HG03280 (cell line): ENCODE data around the gene NINJ1.
"Not testable (repeated sequence)": the region's sequence is repeated elsewhere in the genome, so short reads cannot be mapped to it uniquely, and the experiment has no call there.

Source experiments
- ATAC-seq: cut with Tn5 transposase; IDR thresholded peaks from one replicate; pipeline ENCODE4 v1.9.1; 2021; ENCODE audit warnings: mild to moderate bottlenecking, moderate library complexity; ENCODE audit not compliant: unreplicated experiment

Gene NINJ1

DNA sequence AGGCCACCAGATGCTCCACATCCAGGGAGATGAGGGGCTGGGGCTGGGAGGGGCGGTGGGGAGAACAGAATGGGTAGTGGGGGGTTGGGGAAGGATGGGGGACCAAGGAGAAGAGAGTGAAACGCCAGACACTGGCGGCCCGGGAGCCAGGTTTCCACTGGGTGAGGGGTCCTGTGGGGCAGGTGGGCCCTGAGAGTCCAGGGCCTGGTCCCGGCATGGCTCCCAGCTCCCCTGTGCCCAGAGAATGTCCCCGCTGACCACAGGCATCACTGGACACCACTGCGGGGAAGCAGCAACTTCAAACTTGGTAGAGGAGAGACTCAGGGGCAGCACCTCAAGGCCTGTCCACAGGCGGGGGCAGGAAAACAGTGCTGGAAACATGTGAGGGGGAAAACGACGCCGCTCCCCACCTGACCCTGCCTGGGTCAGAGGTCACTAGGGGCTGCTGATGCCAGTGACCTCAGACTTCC is 13.2 kb downstream of the NINJ1 start:
- ATAC-seq: no peak

DNA sequence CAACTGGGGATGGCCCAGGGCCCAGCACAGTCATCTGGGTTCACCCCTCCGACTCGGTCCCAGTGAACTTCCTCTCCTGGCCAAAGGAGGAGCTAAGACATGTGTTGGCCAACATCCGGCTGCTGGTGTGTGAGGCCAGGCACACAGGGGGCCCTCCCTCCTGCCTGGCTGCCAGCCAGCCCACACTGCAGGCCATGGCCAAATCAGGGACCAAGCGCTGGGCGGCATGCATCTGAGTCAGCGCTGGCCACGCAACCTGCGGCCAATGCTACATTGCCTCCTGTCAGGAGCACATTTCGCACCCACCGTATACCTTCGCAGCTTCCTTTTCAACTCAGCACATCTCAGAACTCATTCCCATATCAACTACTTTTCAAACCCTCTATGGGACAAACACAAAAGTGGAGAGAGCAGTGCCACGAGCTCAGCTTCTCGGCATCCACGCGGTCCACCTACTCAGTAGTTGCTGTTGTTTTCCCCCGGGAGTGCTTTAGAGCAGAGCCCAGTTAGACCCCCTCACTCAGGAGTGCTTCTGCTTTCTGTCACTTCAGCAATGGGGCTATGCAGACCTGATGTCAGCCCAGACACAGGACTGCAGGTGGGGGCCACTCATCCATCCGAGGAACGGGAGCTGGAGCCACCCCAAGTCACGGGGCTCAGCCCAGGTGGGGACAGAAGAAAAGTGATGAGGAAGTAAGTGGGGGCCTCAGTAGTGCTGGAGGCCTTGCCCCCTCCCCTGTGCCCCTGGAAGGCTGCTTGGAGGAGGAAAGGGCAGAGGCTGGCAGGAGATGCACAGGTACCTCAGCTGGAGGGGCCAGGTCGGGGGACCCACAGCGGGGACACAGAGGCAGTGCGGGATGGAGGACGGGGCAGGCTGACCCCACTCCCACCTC is 13.9 kb downstream of the NINJ1 start:
- ATAC-seq: peak; percentile 46

DNA sequence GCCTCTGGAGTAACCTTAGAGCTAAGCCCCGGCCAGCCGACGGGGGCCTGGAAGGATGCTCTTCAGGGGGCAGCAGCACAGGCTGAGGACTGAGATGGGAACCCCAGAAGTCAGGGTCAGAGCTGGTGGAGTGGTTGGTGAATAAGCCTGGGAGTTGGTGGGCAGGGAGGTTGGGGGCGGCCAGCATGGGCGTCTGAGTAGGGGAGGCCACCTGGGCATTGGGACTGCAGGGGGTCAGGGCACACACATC is 14.4 kb downstream of the NINJ1 start:
- ATAC-seq: no peak

DNA sequence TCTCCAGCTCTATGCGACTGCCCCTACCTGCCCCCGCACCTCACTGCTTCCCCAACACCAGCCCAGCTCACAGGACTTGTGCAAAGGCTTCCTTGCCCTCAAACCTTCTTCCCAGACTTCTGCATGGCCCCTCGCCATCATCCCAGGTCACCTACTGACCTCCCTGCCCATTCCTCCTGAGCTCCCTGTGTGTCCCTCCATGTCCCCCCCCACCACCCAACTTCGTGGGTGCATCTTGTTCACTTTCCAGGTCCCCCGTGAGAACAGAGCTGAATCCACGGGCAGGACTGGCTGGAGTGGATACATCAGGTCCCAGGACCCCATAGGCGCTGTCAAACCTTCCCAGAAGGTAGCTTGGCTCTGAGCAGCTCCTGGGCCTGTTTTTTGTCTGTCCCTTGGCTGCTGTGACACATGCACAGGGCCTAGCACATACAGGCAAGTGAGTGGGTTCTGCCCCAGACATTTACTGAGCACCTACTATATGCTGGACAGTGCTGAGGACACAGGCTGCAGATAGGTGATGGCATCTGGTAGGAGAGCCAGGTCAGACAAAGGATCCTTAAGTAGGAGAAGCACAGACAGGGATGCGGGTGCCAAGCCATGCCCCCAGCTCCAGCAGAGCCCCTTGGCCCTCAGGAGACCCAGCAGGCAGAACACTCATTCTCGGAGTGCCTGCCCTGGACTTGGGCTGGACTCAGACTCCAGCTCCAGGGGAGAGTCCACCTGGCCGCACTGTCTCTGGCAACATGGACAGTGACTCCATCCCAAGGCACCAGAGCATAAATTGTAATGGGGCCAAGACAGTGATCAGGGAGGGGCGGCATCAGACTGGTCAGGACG is 15.0 kb downstream of the NINJ1 start:
- no peak for ATAC-seq

DNA sequence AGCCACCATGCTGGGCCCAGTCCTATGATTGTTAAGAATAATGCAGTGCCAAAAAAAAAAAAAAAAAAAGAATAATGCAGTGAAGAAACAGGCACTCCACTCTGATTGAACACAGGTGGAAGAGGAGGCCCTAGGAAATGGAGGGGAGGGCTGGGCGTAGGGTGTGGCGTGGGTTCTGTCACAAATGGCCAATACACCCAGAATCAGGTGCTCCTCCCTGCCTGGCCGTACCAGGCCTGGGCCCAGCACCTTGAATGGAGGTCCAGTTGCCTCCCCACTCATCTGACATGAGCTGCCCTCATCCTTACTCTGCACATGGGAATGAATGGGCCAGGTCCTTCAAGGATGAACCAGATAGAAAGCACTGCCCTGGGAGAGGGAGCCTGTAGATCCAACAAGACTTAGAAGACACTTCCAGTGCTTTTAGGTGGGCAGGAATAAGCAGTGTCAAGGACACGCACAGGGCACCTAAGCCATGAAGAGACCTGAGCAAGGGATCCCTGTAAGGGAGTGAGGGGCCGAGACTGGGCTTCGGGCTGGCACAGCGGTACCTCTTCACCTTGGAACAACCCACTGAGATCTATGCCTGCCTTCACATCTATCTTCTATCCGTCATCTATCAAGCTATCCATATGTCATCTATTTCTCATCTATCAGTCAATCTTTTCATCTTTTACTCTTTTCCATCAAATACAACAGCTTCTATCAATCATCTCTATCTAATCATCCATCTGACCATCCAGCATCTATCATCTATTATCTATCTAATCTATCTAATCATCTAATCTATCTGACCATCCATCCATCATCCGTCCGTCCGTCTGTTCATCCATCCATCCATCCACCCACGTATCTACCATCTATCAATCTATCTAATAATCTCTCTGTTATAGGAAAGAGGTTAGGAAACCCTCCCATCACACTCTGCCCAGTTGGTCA is 15.9 kb downstream of the NINJ1 start:
- no peak for ATAC-seq

DNA sequence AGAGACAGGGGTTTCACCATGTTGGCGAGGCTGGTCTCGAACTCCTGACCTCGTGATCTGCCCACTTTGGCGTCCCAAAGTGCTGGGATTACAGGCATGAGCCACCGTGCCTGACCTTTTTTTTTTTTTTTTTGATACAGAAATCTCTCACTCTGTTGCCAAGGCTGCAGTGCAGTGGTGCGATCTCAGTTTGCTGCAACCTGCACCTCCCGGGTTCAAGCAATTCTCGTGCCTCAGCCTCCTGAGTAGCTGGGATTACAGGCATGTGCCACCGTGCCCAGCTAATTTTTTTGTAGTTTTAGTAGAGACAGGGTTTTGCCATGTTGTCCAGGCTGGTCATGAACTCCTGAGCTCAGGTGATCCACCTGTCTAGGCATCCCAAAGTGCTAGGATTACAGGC is 16.5 kb downstream of the NINJ1 start:
- not testable (repeated sequence) for ATAC-seq

DNA sequence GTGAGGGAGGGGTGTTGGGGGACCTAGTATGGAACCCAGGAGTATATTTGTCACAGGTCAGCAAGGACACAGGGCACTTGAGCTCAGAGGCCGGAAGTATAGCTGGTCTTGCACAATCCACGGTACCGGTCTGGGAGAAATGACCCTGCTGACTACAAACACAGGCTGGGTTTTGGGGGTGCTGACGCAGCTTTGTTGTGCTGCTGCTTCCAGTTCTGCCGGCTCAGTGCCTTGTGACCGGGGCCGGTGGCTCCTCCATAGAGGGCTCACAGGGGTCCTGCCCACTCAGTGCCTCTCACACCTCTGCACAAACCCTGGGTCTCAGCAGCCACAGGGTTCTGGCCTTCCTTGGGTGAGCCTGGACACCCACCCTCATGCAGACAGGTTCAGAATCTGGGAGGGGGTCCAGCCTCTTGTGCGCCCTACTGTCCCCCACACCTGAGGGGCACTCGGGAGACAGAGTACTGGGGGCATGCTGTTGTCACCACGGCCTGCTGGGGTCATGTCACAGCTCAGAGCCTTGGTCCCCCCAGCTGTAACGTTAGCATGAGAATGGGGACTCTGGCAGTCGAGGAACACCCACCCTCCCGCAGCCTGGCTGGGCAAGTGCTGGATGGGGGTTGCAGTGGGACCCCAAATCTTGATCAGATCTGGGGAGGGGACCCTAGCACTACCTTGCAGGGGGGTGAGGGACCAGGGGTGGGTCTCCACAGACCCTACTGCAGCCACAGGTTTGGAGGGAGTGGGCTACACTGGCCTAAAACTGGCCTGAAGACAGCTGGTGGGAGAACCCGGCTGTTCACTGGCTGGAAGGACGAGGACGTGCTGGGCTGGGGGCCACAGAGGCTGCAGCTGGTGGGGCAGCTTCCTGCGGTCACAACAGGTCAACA is 17.7 kb downstream of the NINJ1 start:
- no peak for ATAC-seq

DNA sequence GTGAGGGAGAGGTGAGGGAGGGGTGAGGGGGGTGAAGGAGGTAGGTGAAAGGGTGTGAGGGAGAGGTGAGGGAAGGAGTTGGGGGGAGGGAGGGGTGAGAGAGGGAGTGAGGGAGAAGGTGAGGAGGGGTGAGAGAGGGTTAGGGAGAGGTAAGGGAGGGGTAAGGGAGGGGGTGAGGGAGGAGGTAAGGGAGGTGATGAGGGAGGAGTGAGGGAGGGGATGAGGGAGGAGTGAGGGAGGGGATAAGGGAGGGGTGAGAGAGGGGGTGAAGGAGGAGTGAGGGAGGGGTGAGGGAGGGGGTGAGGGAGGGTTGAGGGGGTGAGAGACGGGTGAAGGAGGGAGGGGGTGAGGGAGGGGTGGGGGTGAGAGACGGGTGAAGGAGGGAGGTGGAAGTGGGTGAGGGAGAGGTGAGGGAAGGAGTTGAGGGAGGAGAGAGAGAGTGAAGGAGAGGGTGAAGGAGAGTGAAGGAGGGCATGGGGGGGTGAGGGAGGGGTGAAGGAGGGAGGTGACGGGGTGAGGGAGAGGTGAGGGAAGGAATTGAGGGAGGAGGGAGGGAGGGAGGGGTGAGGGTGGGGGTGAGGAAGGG is 18.5 kb downstream of the NINJ1 start:
- no peak for ATAC-seq

DNA sequence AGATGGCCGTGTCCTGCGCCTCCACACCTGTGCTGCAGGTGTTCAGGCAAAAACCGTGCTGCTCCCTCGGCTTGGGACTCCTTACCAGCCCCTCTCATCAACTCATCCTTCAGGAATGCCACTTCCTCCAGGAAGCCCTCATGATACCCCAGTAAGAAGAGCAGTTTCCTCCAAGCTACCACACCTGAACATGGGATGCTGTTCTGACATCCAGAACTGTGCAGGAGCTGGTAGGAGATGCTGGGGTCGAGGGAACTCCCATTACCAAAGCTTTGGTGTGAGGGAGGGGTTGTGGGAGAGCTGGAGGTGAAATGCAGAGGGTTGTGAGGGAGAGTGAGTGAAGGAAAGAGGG is 19.1 kb downstream of the NINJ1 start:
- ATAC-seq: no peak

DNA sequence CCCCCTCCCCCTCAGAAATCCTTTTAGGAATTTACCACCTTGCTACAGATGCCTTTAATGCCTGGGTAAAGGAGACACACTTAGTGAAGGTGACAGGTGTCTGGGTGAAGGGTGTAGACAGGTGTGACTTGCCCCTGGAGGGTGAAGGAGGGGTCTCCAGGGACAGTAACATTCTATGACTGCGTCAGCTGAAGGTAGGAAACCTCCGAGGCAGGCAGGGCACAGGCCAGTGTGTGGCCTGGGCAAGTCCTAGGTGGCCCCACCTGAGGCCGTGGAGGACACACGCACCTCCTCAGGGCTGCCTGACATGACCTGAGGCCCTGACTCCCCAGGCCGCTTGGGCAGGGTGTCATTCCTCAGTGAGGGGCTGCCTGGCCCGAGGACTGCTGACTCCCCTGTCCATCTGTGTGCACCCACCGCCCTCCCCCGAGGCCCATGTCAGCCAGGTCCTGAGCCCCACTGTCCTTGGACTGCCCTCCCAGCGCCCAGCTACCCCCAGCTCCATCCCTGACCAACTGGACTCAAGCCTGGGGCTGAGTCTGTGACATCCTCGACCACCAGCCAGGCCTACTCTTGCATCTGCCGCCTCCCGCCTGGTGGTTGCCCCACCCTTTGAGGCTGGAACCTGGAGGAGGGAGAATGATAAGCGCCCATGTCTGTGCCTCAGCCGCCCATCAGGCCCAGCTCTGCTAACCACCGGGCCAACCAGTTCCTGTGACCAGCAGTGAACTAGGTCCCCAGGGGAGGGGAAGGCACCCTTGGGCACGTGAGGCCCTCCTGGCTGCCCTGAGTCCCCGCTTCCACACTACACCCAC is 19.7 kb downstream of the NINJ1 start:
- no peak for ATAC-seq

DNA sequence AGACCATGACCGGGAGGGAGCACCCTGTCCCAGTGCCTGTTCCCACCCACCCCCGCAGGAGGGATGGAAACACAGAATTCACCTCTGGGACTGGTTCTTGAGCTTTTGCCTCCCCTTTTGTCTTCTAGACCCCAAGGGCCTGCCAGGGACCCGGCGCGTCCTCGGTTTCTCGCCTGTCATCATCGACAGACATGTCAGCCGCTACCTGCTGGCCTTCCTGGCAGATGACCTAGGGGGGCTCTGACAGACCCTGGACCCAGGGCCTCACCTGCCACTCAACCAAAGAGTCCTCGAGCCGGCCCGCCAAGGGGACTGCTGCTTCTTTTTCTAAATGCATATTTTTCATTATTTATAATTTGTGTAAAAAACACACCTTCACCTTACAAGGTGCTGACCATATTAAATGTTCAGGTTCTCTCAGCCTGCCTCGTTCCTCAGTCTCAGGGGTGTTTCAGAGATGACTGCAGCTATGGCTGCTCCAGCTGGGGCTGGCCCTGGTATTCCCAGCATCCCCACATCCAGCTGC is 21.1 kb downstream of the NINJ1 start:
- no peak for ATAC-seq

DNA sequence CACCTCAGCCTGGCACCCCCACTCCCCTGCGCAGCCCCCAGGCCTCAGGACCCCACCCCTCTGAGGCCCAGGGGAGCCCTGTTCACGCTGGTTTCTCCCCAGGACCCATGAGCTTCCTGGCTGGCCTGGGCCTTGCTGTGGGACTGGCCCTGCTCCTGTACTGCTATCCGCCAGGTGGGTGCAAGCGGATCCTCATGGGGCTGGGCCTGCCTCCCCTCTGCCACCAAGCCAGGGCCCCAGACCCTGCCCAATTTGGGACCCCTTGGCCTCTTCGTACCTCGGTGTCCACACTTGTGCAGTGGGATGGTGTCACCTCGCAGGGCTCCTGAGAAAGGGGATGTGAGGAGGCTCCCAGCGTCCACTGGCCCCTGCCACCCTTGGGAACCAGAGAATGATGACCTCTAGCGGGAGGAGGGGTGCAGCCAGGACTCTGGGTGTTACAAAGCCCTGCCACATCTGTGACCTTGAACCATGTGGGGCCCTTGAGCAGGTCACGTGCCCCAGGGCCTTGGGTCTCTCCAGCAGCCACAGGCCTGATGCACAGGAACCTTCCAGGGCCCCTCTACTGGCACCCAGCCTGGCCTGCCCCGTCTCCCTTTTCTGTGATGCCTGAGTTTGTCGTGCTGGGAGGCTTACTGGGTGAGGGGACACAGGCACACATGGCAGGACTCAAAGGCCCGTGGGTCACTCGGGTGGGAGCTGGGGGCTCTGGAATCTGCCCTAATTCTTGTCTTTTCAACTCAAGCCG is 21.8 kb downstream of the NINJ1 start:
- ATAC-seq: no peak

DNA sequence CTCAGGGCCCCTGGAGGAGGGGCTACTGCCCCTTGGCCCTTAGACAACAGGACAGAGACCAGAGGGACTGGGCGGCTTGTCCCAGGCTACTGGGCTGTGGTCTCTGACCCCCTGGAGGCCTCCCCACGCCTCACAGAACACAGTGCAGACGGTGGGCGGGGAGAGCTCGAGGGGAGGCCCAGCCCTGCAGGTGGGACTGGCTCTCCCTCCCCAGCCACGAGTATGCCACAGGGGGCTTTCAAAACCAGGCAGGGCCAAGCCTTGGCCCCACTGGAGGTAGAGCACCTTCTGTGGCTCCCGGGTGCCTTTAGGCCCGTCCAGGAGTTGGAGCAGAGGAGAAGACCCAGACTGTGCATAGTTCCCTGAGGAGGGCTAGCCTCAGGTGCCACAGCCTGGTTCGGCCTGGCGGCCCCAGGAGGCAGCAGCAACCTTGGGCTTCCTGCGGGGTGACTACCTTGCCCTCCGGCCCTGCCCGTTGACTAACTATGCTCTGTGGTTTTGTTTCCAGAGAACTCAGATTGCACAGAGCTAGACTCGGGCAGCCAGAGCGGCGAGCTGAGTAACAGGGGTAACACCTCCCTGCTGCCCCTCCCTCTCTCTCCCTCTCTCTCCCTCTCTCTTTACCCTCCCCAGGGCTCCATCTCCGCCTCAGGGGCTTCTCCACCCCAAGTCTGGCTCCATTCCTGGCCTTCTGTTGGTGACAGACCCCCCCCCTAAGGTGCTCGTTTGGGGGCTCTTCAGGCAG is 22.5 kb downstream of the NINJ1 start:
- no peak for ATAC-seq

DNA sequence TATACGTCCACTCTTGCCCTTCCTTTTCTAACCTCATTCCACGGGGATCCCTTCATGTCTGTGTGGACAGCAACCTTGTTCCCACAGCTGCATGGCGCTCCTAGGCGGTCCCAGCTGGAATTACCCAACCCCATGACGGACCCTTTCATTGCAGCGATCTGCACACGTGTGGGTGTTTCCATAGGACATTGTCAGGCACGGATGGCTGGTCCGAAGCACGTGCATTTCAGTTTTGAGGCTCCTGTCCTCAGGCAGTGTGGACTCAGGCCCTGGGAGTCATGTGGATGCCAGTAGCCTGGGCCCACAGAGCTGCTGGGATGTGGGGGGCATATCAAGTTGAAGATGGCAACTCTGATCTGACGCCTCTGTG is 23.1 kb downstream of the NINJ1 start:
- ATAC-seq: no peak

DNA sequence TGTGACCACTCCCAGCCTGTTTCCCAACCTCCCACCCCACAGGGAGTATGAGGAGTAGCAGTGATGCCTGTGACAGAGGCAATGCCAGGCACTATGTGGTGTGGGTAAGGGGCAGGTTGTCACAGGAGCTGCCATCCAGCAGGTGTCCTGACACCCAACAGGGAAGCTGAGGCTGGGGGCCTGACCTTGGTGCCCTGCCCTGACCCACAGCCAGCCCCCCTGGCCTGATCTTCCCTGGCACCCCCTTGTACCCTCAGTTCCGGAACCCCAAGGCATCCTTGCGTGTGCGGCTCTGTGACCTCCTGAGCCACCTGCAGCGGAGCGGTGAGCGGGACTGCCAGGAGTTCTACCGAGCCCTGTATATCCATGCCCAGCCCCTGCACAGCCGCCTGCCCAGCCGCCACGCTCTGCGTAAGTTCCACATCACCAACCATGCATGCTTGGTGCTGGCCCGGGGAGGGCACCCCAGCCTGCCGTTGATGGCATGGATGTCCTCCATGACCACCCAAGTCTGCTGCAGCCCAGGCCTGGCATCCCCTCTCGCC is 23.7 kb downstream of the NINJ1 start:
- no peak for ATAC-seq

DNA sequence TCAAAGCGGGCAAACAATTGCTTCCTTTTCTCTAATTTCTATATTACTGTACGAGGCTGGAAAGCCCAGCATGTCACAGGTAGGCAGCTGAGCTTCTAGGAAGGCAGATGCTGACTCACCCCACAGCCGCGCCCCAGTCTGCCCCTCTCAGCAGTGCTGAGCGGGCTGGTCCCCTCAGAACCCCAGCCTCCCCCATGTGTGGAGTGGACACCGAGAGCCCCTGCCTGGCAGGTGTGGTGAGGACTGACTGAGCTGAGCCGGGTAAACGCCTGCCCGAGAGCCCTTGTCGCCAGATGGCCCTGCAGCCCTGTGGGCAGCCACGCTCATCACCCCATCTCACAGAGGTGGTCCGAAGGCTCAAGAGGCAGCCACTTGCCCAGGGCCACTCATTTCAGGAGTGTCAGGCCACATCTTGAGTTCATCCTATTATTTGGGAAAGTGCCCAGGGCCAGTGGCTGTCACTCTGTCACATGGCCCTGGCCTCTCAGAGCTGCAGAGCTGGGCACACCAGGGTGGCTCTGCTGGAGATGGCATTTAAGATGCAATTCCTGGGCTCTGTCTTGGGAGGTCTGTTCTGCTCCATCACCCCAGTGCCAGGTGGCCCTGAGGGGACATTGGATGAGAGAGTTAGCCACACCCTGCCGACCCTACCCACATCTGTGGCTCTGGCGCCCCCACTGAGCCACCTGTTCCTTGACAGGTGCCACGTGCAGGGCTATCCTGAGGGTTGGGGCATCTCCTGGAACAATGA is 25.6 kb downstream of the NINJ1 start:
- ATAC-seq: peak; percentile 46

DNA sequence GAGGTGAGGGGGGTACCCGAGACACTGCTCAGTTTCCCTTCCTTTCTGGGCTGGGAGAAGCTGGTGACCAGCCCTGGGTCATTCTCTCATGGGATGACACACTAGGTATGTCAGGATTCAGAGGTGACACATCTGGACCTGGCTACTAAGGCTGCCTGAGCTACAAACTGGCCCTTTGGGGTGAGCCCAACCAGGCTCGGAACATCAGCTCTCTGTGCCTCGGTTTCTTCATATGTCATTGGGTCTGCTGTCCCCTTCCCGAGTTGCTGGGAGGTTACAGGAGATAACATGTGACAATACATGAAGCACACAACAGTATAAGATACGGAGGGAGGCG is 26.3 kb downstream of the NINJ1 start:
- no peak for ATAC-seq
